ENCODE measurements around the gene ATL2. TPM values are rescaled to one million over a fixed set of nuclear protein-coding genes. Genes with fewer than 3 reads are reported as not detected.

Gene ATL2
- 60.9 TPM for total RNA-seq
- polyA plus RNA-seq = 10 to 100 TPM; 16.0 to 34.0 (median 22.2) TPM

GRCh38 chr2:38377050-38377828 lies at the start of gene ATL2:
ATL2 (minus strand) TSS chr2:38377273; CDS start chr2:38377260, 13 bp downstream.
- Histone ChIP-seq H3K36me3 (ENCODE audit: control insufficient read depth, insufficient read depth, low read length) (no peaks in the 10 kb centered on the region), H3K27me3 (ENCODE audit: control insufficient read depth, insufficient read depth, low read length) (no peaks in the 10 kb centered on the region), H3K27ac (ENCODE audit: insufficient read depth, low read length, poor library complexity, severe bottlenecking) (peak within 1 kb of the TSS; percentile 87), H3K9me3 (ENCODE audit: control insufficient read depth in 2 of 2, low read length in 2 of 2) (no peaks in the 10 kb centered on the region), H3K4me1 (ENCODE audit: control insufficient read depth, insufficient read depth, low read length, poor library complexity, severe bottlenecking) (peaks cover 38% of the 10 kb centered on the region), H3K4me3 (ENCODE audit: low read depth, low read length) (peak within 1 kb of the TSS; percentile 88)
- Mint-ChIP-seq H3K27ac (peak within 1 kb of the TSS; percentile 95 to 97 (median 95)), H3K36me3 (no peaks in the 10 kb centered on the region), H3K27me3 (peaks cover 4% of the 10 kb centered on the region), H3K4me1 (peaks cover 28 to 65% (median 54%) of the 10 kb centered on the region in 4 donors), H3K9me3 (no peaks in the 10 kb centered on the region), H3K4me3 (peak within 1 kb of the TSS; percentile 97 to 99 (median 97))
- DNase-seq = peak; percentile 90 to 98 (median 93)
- peak; percentile 94 to 95 for ATAC-seq (ENCODE audit: low read depth in 2 of 2)

GRCh38 chr2:38423763-38424162 lies 46.7 kb upstream of the ATL2 start:
- Mint-ChIP-seq H3K4me1 (no peaks in the 10 kb centered on the region), H3K27ac (no peak overlapping the region), H3K4me3 (no peak overlapping the region), H3K27me3 (peaks cover 43% of the 10 kb centered on the region), H3K36me3 (no peaks in the 10 kb centered on the region), H3K9me3 (no peaks in the 10 kb centered on the region)
- Histone ChIP-seq H3K36me3 (ENCODE audit: control insufficient read depth, insufficient read depth, low read length) (no peaks in the 10 kb centered on the region), H3K27ac (ENCODE audit: insufficient read depth, low read length, poor library complexity, severe bottlenecking) (no peak overlapping the region), H3K9me3 (ENCODE audit: control insufficient read depth in 2 of 2, low read length in 2 of 2) (no peaks in the 10 kb centered on the region), H3K27me3 (ENCODE audit: control insufficient read depth, insufficient read depth, low read length) (no peaks in the 10 kb centered on the region), H3K4me1 (ENCODE audit: control insufficient read depth, insufficient read depth, low read length, poor library complexity, severe bottlenecking) (no peaks in the 10 kb centered on the region), H3K4me3 (ENCODE audit: low read depth, low read length) (no peak overlapping the region)
- no peak for DNase-seq
- ATAC-seq (ENCODE audit: low read depth in 2 of 2) = no peak

- H3K27ac ChIP-seq (ENCODE audit: insufficient read depth, low read length, poor library complexity, severe bottlenecking) = no peak overlapping the region
These were observed 44.4 kb upstream of the ATL2 start for GRCh38 chr2:38421274-38422056.

GRCh38 chr2:38419499-38419898 lies 42.4 kb upstream of the ATL2 start:
- Mint-ChIP-seq H3K36me3 (no peaks in the 10 kb centered on the region), H3K9me3 (peaks cover 0 to 2% (median 0%) of the 10 kb centered on the region in 7 donors), H3K4me3 (no peak overlapping the region), H3K27me3 (peaks cover 30% of the 10 kb centered on the region), H3K27ac (no peak overlapping the region), H3K4me1 (no peaks in the 10 kb centered on the region)
- Histone ChIP-seq H3K9me3 (ENCODE audit: control insufficient read depth in 2 of 2, low read length in 2 of 2) (no peaks in the 10 kb centered on the region), H3K36me3 (ENCODE audit: control insufficient read depth, insufficient read depth, low read length) (no peaks in the 10 kb centered on the region), H3K4me3 (ENCODE audit: low read depth, low read length) (no peak overlapping the region), H3K4me1 (ENCODE audit: control insufficient read depth, insufficient read depth, low read length, poor library complexity, severe bottlenecking) (no peaks in the 10 kb centered on the region), H3K27me3 (ENCODE audit: control insufficient read depth, insufficient read depth, low read length) (peaks cover 2% of the 10 kb centered on the region), H3K27ac (ENCODE audit: insufficient read depth, low read length, poor library complexity, severe bottlenecking) (no peak overlapping the region)
- ATAC-seq (ENCODE audit: low read depth in 2 of 2) (no peak), DNase-seq (no peak)

More at GRCh38 chr2:38421274-38422056, 44.4 kb upstream of the ATL2 start:
- H3K27me3 ChIP-seq (ENCODE audit: control insufficient read depth, insufficient read depth, low read length) = peaks cover 2% of the 10 kb centered on the region
- Mint-ChIP-seq H3K36me3 (no peaks in the 10 kb centered on the region), H3K4me3 (no peak overlapping the region), H3K27ac (no peak overlapping the region), H3K9me3 (no peaks in the 10 kb centered on the region), H3K4me1 (no peaks in the 10 kb centered on the region), H3K27me3 (peaks cover 39% of the 10 kb centered on the region)
- no peaks in the 10 kb centered on the region for H3K4me1 ChIP-seq (ENCODE audit: control insufficient read depth, insufficient read depth, low read length, poor library complexity, severe bottlenecking)
- DNase-seq = no peak
- H3K9me3 ChIP-seq (ENCODE audit: control insufficient read depth in 2 of 2, low read length in 2 of 2) = no peaks in the 10 kb centered on the region
- ATAC-seq (ENCODE audit: low read depth in 2 of 2) = no peak
- H3K36me3 ChIP-seq (ENCODE audit: control insufficient read depth, insufficient read depth, low read length) = no peaks in the 10 kb centered on the region
- no peak overlapping the region for H3K4me3 ChIP-seq (ENCODE audit: low read depth, low read length)

- peak overlapping the region in 1 of 3 donors; percentile 21 for H3K27ac Mint-ChIP-seq
- H3K27me3 ChIP-seq (ENCODE audit: control insufficient read depth, insufficient read depth, low read length) = peaks cover 2% of the 10 kb centered on the region
- H3K4me3 Mint-ChIP-seq = no peak overlapping the region
- peaks cover 23% of the 10 kb centered on the region for H3K27me3 Mint-ChIP-seq
- no peaks in the 10 kb centered on the region for H3K36me3 Mint-ChIP-seq
- no peaks in the 10 kb centered on the region for H3K9me3 ChIP-seq (ENCODE audit: control insufficient read depth in 2 of 2, low read length in 2 of 2)
- no peaks in the 10 kb centered on the region for H3K4me1 Mint-ChIP-seq
- H3K27ac ChIP-seq (ENCODE audit: insufficient read depth, low read length, poor library complexity, severe bottlenecking) = no peak overlapping the region
- H3K36me3 ChIP-seq (ENCODE audit: control insufficient read depth, insufficient read depth, low read length) = no peaks in the 10 kb centered on the region
- no peaks in the 10 kb centered on the region for H3K4me1 ChIP-seq (ENCODE audit: control insufficient read depth, insufficient read depth, low read length, poor library complexity, severe bottlenecking)
- peaks cover 0 to 2% (median 0%) of the 10 kb centered on the region in 7 donors for H3K9me3 Mint-ChIP-seq
- DNase-seq = no peak
- no peak overlapping the region for H3K4me3 ChIP-seq (ENCODE audit: low read depth, low read length)
- no peak for ATAC-seq (ENCODE audit: low read depth in 2 of 2)
These were observed 41.7 kb upstream of the ATL2 start for GRCh38 chr2:38418735-38419134.

GRCh38 chr2:38417745-38418689 lies 40.9 kb upstream of the ATL2 start:
- no peak overlapping the region for H3K27ac Mint-ChIP-seq
- peaks cover 0 to 5% (median 0%) of the 10 kb centered on the region in 7 donors for H3K9me3 Mint-ChIP-seq
- H3K27me3 Mint-ChIP-seq = peaks cover 19% of the 10 kb centered on the region
- H3K36me3 Mint-ChIP-seq = no peaks in the 10 kb centered on the region
- no peaks in the 10 kb centered on the region for H3K9me3 ChIP-seq (ENCODE audit: control insufficient read depth in 2 of 2, low read length in 2 of 2)
- H3K27ac ChIP-seq (ENCODE audit: insufficient read depth, low read length, poor library complexity, severe bottlenecking) = no peak overlapping the region
- H3K4me3 Mint-ChIP-seq = no peak overlapping the region
- peaks cover 2% of the 10 kb centered on the region for H3K27me3 ChIP-seq (ENCODE audit: control insufficient read depth, insufficient read depth, low read length)
- DNase-seq = no peak
- H3K4me1 Mint-ChIP-seq = no peaks in the 10 kb centered on the region
- ATAC-seq (ENCODE audit: low read depth in 2 of 2) = no peak
- no peaks in the 10 kb centered on the region for H3K36me3 ChIP-seq (ENCODE audit: control insufficient read depth, insufficient read depth, low read length)
- H3K4me1 ChIP-seq (ENCODE audit: control insufficient read depth, insufficient read depth, low read length, poor library complexity, severe bottlenecking) = no peaks in the 10 kb centered on the region
- H3K4me3 ChIP-seq (ENCODE audit: low read depth, low read length) = no peak overlapping the region

- no peak overlapping the region for H3K27ac ChIP-seq (ENCODE audit: insufficient read depth, low read length, poor library complexity, severe bottlenecking)
- Mint-ChIP-seq H3K36me3 (no peaks in the 10 kb centered on the region), H3K4me1 (no peaks in the 10 kb centered on the region), H3K27ac (no peak overlapping the region), H3K4me3 (no peak overlapping the region), H3K27me3 (peaks cover 13% of the 10 kb centered on the region), H3K9me3 (peaks cover 0 to 17% (median 4%) of the 10 kb centered on the region in 7 donors)
- peaks cover 2 to 6% of the 10 kb centered on the region in 2 experiments for H3K9me3 ChIP-seq (ENCODE audit: control insufficient read depth in 2 of 2, low read length in 2 of 2)
- H3K4me1 ChIP-seq (ENCODE audit: control insufficient read depth, insufficient read depth, low read length, poor library complexity, severe bottlenecking) = no peaks in the 10 kb centered on the region
- DNase-seq (no peak), ATAC-seq (ENCODE audit: low read depth in 2 of 2) (no peak)
- H3K4me3 ChIP-seq (ENCODE audit: low read depth, low read length) = no peak overlapping the region
- peaks cover 2% of the 10 kb centered on the region for H3K27me3 ChIP-seq (ENCODE audit: control insufficient read depth, insufficient read depth, low read length)
- no peaks in the 10 kb centered on the region for H3K36me3 ChIP-seq (ENCODE audit: control insufficient read depth, insufficient read depth, low read length)
These were observed 39.4 kb upstream of the ATL2 start for GRCh38 chr2:38416296-38417036.
